Endodermal cell (in vitro differentiated cells): ENCODE results near the gene RAN. TPM values are rescaled to one million over a fixed set of nuclear protein-coding genes. Genes with fewer than 3 reads are reported as not detected.

Experiments used
- DNase-seq: peaks from one replicate; pipeline ENCODE4 v3.0.0-alpha.2; 2017
- H3K27ac ChIP-seq: 2 replicates; pipeline ENCODE4 v1.5.1; 2013; ENCODE audit warnings: mild to moderate bottlenecking, low read depth, low read length, moderate library complexity
- H3K27me3 ChIP-seq: 2 replicates; pipeline ENCODE4 v1.6.1; 2013; ENCODE audit warnings: mild to moderate bottlenecking, low read length, moderate library complexity; ENCODE audit not compliant: insufficient read depth, control insufficient read depth, poor library complexity, severe bottlenecking
- H3K36me3 ChIP-seq: 2 replicates; pipeline ENCODE4 v1.7.0; 2013; ENCODE audit warnings: mild to moderate bottlenecking, low read length, moderate library complexity; ENCODE audit not compliant: control insufficient read depth, insufficient read depth
- H3K4me1 ChIP-seq: one replicate; pipeline ENCODE4 v1.7.0; 2013; ENCODE audit warnings: low read length; ENCODE audit not compliant: control insufficient read depth, insufficient read depth
- H3K4me3 ChIP-seq: 2 replicates; pipeline ENCODE4 v1.5.1; 2013; ENCODE audit warnings: mild to moderate bottlenecking, low read length, moderate library complexity
- H3K9ac ChIP-seq: 2 replicates; pipeline ENCODE4 v1.6.1; 2013; ENCODE audit warnings: mild to moderate bottlenecking, low read length, moderate library complexity; ENCODE audit not compliant: poor library complexity, severe bottlenecking; ENCODE audit errors: extremely low read depth
- H3K9me3 ChIP-seq: 2 replicates; pipeline ENCODE4 v1.6.1; 2013; ENCODE audit warnings: mild to moderate bottlenecking, low read length, moderate library complexity; ENCODE audit not compliant: control insufficient read depth
- H3K27ac Mint-ChIP-seq: 2 replicates; pipeline ENCODE4 v1.8.0; 2020; ENCODE audit warnings: mixed read lengths
- H3K27me3 Mint-ChIP-seq: 2 replicates; pipeline ENCODE4 v1.8.0; 2021; ENCODE audit warnings: mild to moderate bottlenecking, mixed read lengths; ENCODE audit not compliant: insufficient read depth
- H3K36me3 Mint-ChIP-seq: 2 replicates; pipeline ENCODE4 v1.8.0; 2020; ENCODE audit warnings: low read depth, mixed read lengths
- H3K4me1 Mint-ChIP-seq: 2 replicates; pipeline ENCODE4 v1.8.0; 2020; ENCODE audit warnings: mixed read lengths
- H3K4me3 Mint-ChIP-seq: 2 replicates; pipeline ENCODE4 v1.8.0; 2020; ENCODE audit warnings: mild to moderate bottlenecking, moderate library complexity, mixed read lengths
- H3K9me3 Mint-ChIP-seq: 2 replicates; pipeline ENCODE4 v1.8.0; 2020; ENCODE audit warnings: mild to moderate bottlenecking, mixed read lengths
- WGBS, 2 experiments: methylation state at CpG; one replicate each; pipeline versions ENCODE4 v1.1.5 to v1.1.7; 2013; ENCODE audit warnings: missing lambda C conversion rate in 2 of 2, mixed read lengths in 1 of 2; ENCODE audit not compliant: insufficient coverage in 1 of 2, insufficient read length in 1 of 2; 5-methylcytosine and 5-hydroxymethylcytosine counted together
- total RNA-seq, 2 donors: library from RNA; stranded (reverse); fragmentation: NEBNext Ultra II Directional in 1 of 2; extraction: Animal tissue kit (Norgen Biotek cat#: 25700) in 1 of 2; gene quantifications; 2 replicates in 1 of 2; 3 replicates in 1 of 2; pipeline ENCODE4 v1.2.1, GENCODE V29; 2021
- TF ChIP-seq, protein P1 (sequence below): fragments of 200-600 bp; sonication (generic); conservative IDR thresholded peaks from 2 replicates; pipeline ENCODE4 v1.5.0; 2021; ENCODE audit warnings: antibody characterized with exemption, mild to moderate bottlenecking

RAN gene
- total RNA-seq, 2 donors from 2014 or later: 1,323 to 1,383 TPM

DNA sequence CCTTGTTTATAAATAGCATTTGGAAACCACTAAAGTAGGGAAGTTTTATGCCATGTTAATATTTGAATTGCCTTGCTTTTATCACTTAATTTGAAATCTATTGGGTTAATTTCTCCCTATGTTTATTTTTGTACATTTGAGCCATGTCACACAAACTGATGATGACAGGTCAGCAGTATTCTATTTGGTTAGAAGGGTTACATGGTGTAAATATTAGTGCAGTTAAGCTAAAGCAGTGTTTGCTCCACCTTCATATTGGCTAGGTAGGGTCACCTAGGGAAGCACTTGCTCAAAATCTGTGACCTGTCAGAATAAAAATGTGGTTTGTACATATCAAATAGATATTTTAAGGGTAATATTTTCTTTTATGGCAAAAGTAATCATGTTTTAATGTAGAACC, 4.4 kb downstream of the RAN start:
- H3K36me3 Mint-ChIP-seq: peaks cover 45% of the 10 kb centered on the region
- no peaks in the 10 kb centered on the region for H3K4me1 ChIP-seq
- no peak for DNase-seq
- no peak overlapping the region for H3K9ac ChIP-seq
- peaks cover 33% of the 10 kb centered on the region for H3K4me1 Mint-ChIP-seq
- TF ChIP-seq, protein P1, sequence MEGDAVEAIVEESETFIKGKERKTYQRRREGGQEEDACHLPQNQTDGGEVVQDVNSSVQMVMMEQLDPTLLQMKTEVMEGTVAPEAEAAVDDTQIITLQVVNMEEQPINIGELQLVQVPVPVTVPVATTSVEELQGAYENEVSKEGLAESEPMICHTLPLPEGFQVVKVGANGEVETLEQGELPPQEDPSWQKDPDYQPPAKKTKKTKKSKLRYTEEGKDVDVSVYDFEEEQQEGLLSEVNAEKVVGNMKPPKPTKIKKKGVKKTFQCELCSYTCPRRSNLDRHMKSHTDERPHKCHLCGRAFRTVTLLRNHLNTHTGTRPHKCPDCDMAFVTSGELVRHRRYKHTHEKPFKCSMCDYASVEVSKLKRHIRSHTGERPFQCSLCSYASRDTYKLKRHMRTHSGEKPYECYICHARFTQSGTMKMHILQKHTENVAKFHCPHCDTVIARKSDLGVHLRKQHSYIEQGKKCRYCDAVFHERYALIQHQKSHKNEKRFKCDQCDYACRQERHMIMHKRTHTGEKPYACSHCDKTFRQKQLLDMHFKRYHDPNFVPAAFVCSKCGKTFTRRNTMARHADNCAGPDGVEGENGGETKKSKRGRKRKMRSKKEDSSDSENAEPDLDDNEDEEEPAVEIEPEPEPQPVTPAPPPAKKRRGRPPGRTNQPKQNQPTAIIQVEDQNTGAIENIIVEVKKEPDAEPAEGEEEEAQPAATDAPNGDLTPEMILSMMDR: no peak
- H3K27ac ChIP-seq: no peak overlapping the region
- H3K9me3 Mint-ChIP-seq: no peaks in the 10 kb centered on the region
- no peak overlapping the region for H3K4me3 ChIP-seq
- H3K36me3 ChIP-seq: peaks cover 53% of the 10 kb centered on the region
- peaks cover 2% of the 10 kb centered on the region for H3K27me3 Mint-ChIP-seq
- H3K27ac Mint-ChIP-seq: no peak overlapping the region
- H3K27me3 ChIP-seq: no peaks in the 10 kb centered on the region
- no peaks in the 10 kb centered on the region for H3K9me3 ChIP-seq
- H3K4me3 Mint-ChIP-seq: no peak overlapping the region

- 93 to 100% methylated on average over 2 to 3 of the region's 3 CpGs for WGBS, 2 experiments
- Histone ChIP-seq H3K4me1 (no peaks in the 10 kb centered on the region), H3K27ac (no peak overlapping the region), H3K36me3 (peaks cover 53% of the 10 kb centered on the region), H3K27me3 (no peaks in the 10 kb centered on the region), H3K4me3 (no peak overlapping the region), H3K9ac (no peak overlapping the region), H3K9me3 (no peaks in the 10 kb centered on the region)
- Mint-ChIP-seq H3K4me3 (no peak overlapping the region), H3K9me3 (no peaks in the 10 kb centered on the region), H3K27ac (no peak overlapping the region), H3K4me1 (peaks cover 33% of the 10 kb centered on the region), H3K27me3 (peaks cover 2% of the 10 kb centered on the region), H3K36me3 (peaks cover 45% of the 10 kb centered on the region)
- TF ChIP-seq, protein P1: no peak
- DNase-seq: no peak
These were observed 4.9 kb downstream of the RAN start for GRCh38 chr12:130876758-130877157.

DNA sequence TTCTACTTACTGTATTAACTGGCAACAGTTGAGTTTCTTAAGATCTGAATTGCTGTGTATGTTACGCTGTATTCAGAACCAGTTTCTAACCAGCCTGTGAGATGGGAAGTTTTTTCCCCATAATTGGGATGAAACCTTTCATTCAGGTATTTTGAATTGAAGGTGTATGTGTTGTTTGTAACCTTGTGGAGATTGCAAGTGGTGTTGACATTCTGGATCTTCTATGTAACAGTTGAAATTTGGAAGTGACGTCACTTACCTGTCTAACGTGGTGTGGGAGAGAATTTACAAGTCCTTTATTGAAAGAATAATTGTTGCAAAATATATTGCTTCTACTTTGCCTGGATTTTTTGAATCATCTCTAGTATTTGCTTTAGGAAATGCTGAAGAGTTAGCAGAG, 5.5 kb downstream of the RAN start:
- H3K4me3 ChIP-seq: no peak overlapping the region
- Mint-ChIP-seq H3K4me1 (peaks cover 33% of the 10 kb centered on the region), H3K27me3 (peaks cover 2% of the 10 kb centered on the region), H3K36me3 (peaks cover 45% of the 10 kb centered on the region), H3K27ac (no peak overlapping the region), H3K9me3 (no peaks in the 10 kb centered on the region), H3K4me3 (no peak overlapping the region)
- no peak overlapping the region for H3K27ac ChIP-seq
- WGBS, 2 experiments: 98 to 100% methylated on average over 1 to 3 of the region's 3 CpGs
- no peak for DNase-seq
- H3K27me3 ChIP-seq: no peaks in the 10 kb centered on the region
- H3K36me3 ChIP-seq: peaks cover 53% of the 10 kb centered on the region
- TF ChIP-seq, protein P1: no peak
- H3K9ac ChIP-seq: no peak overlapping the region
- H3K9me3 ChIP-seq: no peaks in the 10 kb centered on the region
- H3K4me1 ChIP-seq: no peaks in the 10 kb centered on the region
